Measurements from ENCODE around the gene HVCN1.

DNA sequence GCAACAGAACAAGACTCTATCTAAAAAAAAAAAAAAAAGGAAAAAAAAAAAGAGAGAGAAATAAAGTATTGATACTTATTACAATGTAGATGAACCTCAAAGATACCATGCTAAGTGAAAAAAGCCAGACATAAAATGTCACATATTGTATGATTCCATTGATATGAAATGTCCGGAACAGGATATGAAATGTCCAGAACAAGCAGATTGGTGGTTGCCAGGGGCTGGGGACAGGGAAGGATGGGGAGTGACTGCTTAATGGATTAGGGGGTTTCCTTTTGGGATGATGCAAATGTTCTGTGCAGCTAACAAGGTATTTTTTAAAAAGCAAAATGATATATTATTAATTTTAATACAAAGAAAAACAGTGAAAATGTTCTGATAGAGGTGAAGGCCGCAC, 5.0 kb downstream of the HVCN1 start:
- no peak for TF ChIP-seq POLR2A (IDR thresholded peaks at IDR 0.05; ENCODE audit: low read depth, low read length)
- no peak for TF ChIP-seq TAF1 (IDR thresholded peaks at IDR 0.05; ENCODE audit: low read depth, low read length)
- no peak for TF ChIP-seq POLR2AphosphoS5 (IDR thresholded peaks at IDR 0.05; ENCODE audit: low read depth, low read length)
